Measurements from ENCODE around the gene C4orf33.

DNA sequence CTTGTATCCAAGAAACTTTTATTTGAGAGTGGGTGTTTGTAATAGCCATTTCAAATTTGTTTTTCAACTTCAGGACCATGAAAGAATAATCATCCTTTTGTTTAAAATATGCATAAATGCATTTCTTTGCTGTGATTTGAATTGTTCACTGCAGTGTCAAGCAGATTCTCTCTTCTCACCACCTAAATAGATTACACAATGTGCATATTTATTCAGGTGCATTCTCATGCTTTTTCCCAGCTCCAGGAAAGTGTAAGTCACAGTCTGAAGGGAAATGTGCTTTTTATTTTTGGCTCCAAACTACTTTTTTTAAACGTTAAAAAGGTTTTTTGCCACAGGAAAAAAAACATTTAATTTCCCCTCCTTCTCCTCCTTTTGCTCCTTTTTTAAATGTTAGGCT lies 17.5 kb downstream of the C4orf33 start:
- TF ChIP-seq POLR2A (IDR thresholded peaks at IDR 0.05) (no peak), POLR2AphosphoS5 (IDR thresholded peaks at IDR 0.05) (no peak)
- TF ChIP-seq, protein P1, sequence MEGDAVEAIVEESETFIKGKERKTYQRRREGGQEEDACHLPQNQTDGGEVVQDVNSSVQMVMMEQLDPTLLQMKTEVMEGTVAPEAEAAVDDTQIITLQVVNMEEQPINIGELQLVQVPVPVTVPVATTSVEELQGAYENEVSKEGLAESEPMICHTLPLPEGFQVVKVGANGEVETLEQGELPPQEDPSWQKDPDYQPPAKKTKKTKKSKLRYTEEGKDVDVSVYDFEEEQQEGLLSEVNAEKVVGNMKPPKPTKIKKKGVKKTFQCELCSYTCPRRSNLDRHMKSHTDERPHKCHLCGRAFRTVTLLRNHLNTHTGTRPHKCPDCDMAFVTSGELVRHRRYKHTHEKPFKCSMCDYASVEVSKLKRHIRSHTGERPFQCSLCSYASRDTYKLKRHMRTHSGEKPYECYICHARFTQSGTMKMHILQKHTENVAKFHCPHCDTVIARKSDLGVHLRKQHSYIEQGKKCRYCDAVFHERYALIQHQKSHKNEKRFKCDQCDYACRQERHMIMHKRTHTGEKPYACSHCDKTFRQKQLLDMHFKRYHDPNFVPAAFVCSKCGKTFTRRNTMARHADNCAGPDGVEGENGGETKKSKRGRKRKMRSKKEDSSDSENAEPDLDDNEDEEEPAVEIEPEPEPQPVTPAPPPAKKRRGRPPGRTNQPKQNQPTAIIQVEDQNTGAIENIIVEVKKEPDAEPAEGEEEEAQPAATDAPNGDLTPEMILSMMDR (IDR thresholded peaks at IDR 0.05): no peak

All from breast epithelium (tissue), 3 donors.